Epidermal melanocyte (primary cell): ENCODE measurements around the gene MEGF11.

ENCODE experiments used
- DNase-seq: peaks from one replicate; pipeline ENCODE4 v3.0.0; 2011; ENCODE audit warnings: low spot score; ENCODE audit not compliant: insufficient read length

MEGF11 gene

GRCh38 chr15:66172324-66172980 lies 81.1 kb downstream of the MEGF11 start:
- DNase-seq = no peak

GRCh38 chr15:66171841-66172240 lies 81.7 kb downstream of the MEGF11 start:
- DNase-seq = no peak

DNA sequence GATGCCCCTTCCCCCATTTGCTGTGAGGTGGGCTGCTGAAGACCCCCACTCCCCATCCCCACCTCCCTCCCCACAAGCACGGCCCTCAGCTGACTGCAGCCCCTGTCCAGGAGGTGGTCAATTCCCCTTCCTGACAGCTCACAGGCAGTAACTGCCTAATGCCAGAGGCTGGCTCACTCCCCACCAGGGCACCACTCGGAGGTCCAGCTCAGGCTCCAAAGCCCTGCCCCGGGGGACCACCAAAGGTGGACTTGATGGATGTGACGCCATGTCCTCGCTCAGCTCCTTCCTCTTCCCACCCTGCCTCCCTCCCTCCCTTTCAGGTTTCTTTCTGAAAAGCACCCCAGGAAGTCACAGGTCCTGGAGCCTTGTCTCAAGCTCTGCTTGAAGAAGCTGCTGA lies 82.8 kb downstream of the MEGF11 start:
- no peak for DNase-seq

- no peak for DNase-seq
These were observed 83.5 kb downstream of the MEGF11 start for GRCh38 chr15:66170042-66170441.

DNA sequence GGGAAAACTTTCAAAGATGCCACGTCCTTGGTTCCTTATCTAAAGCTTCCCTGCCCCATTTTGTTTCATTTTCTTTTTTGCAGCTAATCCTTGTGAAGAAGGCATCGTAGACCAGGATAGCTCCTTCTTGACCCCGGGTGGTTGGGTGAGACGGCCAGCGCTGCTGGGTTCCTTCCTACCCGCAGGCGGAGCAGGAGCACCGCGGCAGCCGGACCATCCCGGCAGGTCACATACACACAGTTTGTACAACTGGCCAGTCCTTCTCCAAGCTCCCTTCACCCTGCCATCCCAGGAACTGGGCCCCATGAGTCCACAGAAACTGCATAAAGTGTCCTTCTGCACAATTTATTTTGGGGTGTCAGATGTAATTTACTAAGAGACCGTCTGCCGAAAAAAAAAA lies 83.9 kb downstream of the MEGF11 start:
- DNase-seq = no peak

DNA sequence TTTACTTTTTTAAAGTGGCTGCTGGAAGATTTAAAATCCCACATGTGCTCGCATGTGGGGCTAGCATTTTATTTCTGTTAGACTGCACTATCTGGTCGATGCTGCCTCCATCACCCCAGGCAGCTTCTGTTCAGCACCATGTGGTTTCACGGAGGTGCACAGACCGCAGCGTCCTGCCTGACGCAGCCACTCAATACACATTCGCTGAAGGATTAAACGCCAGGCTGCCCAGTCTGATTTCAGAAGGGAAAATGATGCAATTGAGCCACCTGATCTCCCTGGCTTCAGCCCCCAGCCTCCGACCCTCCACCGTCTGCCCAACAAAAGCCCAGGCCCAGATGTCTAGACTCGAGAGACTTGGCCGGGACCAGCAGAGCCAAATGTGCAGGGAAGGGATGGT lies 84.5 kb downstream of the MEGF11 start:
- DNase-seq = no peak

DNA sequence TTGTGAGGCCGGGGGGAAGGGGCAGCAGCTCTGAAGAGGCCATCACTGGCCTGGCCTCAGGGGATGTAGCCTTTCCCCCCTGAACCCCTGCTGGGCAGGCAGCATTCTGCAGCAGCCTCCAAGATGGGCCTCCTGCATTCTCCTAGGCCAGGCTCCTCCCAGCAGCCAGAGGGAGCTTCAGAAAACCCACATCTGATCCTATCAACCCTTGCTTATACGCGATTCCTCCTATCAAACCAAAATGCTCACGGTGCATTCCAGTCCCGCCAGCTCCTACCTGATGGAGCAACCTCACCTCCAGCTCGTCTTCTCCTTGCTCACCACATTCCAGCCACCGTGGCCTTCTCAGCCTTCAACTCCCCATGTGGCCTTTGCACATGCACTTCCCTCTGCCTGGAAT lies 85.7 kb downstream of the MEGF11 start:
- no peak for DNase-seq

- DNase-seq = no peak
These were observed 87.7 kb downstream of the MEGF11 start for GRCh38 chr15:66165856-66166255.

- no peak for DNase-seq
These were observed 88.8 kb downstream of the MEGF11 start for GRCh38 chr15:66164788-66165187.

- DNase-seq = no peak
These were observed 90.0 kb downstream of the MEGF11 start for GRCh38 chr15:66163553-66163952.

DNA sequence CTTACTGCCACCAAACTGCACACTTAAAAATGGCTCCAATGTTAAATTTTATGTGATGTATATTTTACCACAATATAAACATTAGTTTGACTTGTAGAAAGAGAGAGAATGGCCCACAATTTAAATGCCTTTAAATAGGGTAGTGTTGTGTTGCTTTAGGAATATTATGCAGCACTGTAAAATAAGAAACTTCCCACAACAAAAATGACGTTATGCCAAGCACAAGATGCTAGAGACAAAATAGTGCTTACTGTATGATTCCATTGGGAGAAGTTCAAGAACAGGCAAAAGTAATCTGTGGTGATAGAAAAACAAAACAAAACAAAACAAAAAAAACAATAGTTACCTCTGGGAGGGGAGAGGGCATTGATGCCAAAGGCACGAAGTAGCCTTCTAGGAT lies 91.3 kb downstream of the MEGF11 start:
- no peak for DNase-seq

- DNase-seq = no peak
These were observed 91.9 kb downstream of the MEGF11 start for GRCh38 chr15:66161575-66162118.

GRCh38 chr15:66161108-66161507 lies 92.4 kb downstream of the MEGF11 start:
- no peak for DNase-seq

DNA sequence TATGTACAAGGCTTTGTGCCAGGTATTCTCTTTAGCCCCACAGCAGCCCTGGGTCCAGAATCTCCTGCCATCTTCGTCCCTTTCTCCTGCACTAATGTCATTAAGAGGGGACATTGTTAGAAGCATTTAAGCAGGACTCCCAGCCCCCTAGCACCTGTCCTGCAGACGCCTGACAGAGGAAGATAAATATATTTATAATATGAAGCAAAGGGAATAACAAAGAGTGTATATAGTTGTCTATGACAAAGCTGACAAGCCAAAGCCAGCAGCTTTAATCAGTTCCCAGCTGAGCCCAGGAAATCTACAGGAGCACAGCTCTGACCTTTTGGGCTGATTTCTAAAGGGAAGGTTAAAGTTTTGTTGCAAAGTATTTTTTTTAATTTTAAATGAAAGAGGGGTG lies 96.0 kb downstream of the MEGF11 start:
- DNase-seq = no peak

DNA sequence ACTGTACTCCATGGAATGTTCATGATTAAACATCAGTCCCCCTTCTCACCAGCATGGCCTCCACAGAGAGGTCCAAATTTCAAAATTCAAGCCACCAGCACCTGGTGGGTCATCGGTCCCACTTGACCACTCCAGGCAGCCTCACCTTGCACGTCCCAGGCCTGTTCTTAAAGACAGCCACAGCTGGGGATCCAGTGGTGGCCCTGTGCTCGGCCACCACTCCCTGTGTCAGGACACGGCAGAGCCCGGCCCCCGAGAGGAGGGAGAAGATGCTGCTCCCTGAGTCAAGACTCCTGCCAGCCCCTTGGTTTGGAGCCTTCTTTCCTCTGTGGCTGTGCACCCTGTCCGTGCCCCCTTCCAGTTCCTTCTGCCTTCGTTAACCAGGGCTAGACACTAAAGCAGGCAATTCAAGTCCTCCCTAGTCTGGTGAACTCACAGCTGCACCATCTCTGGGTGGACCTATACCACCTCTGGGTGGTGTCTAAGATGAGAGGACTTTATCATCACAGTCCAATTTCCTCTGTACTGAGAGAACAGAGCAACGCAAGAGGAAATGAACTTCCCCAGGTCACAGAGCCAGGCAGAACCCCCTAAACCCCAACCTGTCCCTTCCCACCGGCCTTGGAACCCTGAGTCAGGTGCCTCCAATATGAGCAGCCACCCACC lies 97.1 kb downstream of the MEGF11 start:
- no peak for DNase-seq

GRCh38 chr15:66155065-66155464 lies 98.5 kb downstream of the MEGF11 start:
- no peak for DNase-seq

DNA sequence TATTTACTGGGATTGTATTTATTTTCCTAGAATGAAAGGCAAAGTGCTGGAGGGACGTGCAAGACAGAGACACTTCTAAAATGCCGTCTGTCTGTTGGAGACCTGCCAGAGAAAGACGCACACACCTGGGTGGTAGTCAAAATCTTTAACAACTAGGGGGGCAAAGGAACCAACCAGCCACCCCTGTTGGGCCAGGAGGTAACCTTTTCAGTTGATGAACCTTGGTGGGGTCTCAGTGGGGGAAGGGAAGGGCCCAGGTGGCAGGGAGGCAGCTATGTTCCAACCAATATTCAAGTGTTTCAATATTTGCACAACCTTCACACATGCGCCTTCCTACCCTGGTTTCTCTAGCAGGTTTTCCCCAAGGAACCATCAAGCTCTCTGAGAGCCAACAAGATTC lies 99.0 kb downstream of the MEGF11 start:
- no peak for DNase-seq

GRCh38 chr15:66153549-66154415 lies 99.8 kb downstream of the MEGF11 start:
- no peak for DNase-seq

DNA sequence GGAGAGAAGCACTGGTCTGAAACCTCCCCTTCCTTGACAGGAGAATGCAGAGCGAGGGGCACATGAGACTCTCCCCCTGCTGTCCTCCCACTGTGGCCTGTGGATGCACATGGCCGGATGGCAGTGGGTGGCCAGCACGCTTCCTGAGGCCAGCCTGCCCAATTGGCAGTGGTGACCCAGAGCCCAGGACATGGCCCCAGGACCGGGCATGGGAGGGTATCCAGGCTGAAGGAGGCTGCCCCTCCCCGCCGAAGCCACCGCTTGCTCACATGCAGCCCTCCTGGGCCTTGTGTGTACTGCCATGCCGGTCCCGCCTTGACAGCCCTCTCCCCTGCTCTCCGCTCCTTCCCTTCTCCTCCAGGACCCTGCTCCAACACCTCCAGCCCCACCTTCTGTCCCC lies 100.9 kb downstream of the MEGF11 start:
- no peak for DNase-seq

DNA sequence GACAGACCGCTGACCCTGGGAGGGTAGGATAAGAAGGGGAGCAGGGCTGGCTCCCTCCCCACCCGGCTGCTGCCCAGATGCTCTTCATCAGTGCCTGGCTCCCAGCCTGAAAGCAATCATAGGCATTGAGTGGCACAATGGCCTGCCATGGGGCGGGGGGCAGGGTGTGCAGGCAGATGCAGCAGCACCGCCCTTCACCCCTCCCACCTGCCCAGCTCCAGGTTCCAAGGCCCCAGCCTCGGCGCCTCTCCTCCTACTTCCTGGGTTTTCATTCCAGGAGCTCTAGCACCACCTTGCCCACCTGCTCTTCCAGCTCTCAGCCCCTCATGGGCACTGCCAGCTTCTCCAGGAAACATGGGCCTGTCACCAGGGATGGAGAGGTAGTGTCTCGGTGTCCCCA lies 101.7 kb downstream of the MEGF11 start:
- DNase-seq = no peak

DNA sequence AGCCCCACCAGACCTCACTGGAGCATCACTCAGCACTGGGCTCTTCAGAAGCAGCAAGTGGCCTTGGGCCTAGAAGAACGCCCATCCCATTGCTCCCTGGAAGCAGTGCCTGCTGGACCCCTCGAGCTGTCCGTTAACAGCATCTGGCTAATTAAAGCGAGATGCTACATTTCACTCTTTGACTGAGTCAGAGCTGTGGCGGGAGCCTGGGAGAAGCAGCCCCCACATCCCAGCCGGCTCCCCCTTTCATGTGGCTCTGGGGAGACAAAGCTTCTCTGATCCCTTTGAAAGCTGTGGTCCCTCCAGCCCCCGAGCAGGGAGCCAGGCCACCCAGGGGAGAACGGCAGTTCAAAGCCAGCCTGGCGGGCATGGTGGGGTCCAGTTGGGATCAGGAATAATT lies 103.7 kb downstream of the MEGF11 start:
- DNase-seq = no peak

GRCh38 chr15:66148187-66148586 lies 105.4 kb downstream of the MEGF11 start:
- no peak for DNase-seq
